Endothelial cell (in vitro differentiated cells): Measurements from ENCODE around the gene PTPRM. TPM values are rescaled to one million over a fixed set of nuclear protein-coding genes. Genes with fewer than 3 reads are reported as not detected.

Experiments
- DNase-seq: peaks from one replicate; pipeline ENCODE4 v3.0.0; 2021; ENCODE audit warnings: low spot score
- H3K27ac Mint-ChIP-seq: one replicate; pipeline ENCODE4 v1.8.0; 2021; ENCODE audit warnings: mixed read lengths, inconsistent platforms; ENCODE audit not compliant: unreplicated experiment
- H3K27me3 Mint-ChIP-seq: one replicate; pipeline ENCODE4 v1.8.0; 2021; ENCODE audit warnings: mild to moderate bottlenecking, moderate library complexity, mixed read lengths, inconsistent platforms; ENCODE audit not compliant: unreplicated experiment
- H3K36me3 Mint-ChIP-seq: one replicate; pipeline ENCODE4 v1.8.0; 2021; ENCODE audit warnings: mild to moderate bottlenecking, low read depth, mixed read lengths, inconsistent platforms; ENCODE audit not compliant: unreplicated experiment
- H3K4me1 Mint-ChIP-seq: one replicate; pipeline ENCODE4 v1.8.0; 2021; ENCODE audit warnings: mild to moderate bottlenecking, mixed read lengths, inconsistent platforms; ENCODE audit not compliant: unreplicated experiment
- H3K4me3 Mint-ChIP-seq: one replicate; pipeline ENCODE4 v1.8.0; 2021; ENCODE audit warnings: mild to moderate bottlenecking, mixed read lengths, inconsistent platforms; ENCODE audit not compliant: unreplicated experiment
- H3K9me3 Mint-ChIP-seq: one replicate; pipeline ENCODE4 v1.8.0; 2021; ENCODE audit warnings: mixed read lengths, inconsistent platforms; ENCODE audit not compliant: unreplicated experiment
- total RNA-seq: library from RNA; stranded (reverse); fragmentation: NEBNext Ultra II Directional; extraction: Animal tissue kit (Norgen Biotek cat#: 25700); gene quantifications from one replicate; pipeline ENCODE4 v1.2.1, GENCODE V29; 2021; ENCODE audit not compliant: unreplicated experiment
- TF ChIP-seq, protein P1 (sequence below): fragments of 200-600 bp; sonication (generic); IDR thresholded peaks from one replicate; pipeline ENCODE4 v1.5.0; 2021; ENCODE audit warnings: antibody characterized with exemption; ENCODE audit not compliant: unreplicated experiment

The PTPRM gene
- total RNA-seq, 1 donor from 2014 or later: 284 TPM

- DNase-seq: no peak
- peaks cover 16% of the 10 kb centered on the region for H3K36me3 Mint-ChIP-seq
- TF ChIP-seq, protein P1, sequence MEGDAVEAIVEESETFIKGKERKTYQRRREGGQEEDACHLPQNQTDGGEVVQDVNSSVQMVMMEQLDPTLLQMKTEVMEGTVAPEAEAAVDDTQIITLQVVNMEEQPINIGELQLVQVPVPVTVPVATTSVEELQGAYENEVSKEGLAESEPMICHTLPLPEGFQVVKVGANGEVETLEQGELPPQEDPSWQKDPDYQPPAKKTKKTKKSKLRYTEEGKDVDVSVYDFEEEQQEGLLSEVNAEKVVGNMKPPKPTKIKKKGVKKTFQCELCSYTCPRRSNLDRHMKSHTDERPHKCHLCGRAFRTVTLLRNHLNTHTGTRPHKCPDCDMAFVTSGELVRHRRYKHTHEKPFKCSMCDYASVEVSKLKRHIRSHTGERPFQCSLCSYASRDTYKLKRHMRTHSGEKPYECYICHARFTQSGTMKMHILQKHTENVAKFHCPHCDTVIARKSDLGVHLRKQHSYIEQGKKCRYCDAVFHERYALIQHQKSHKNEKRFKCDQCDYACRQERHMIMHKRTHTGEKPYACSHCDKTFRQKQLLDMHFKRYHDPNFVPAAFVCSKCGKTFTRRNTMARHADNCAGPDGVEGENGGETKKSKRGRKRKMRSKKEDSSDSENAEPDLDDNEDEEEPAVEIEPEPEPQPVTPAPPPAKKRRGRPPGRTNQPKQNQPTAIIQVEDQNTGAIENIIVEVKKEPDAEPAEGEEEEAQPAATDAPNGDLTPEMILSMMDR: no peak
- no peaks in the 10 kb centered on the region for H3K9me3 Mint-ChIP-seq
- no peak overlapping the region for H3K27ac Mint-ChIP-seq
- H3K4me1 Mint-ChIP-seq: peaks cover 5% of the 10 kb centered on the region
- no peak overlapping the region for H3K4me3 Mint-ChIP-seq
- H3K27me3 Mint-ChIP-seq: peaks cover 13% of the 10 kb centered on the region
Measured at GRCh38 chr18:8133032-8133431, 565.9 kb downstream of the PTPRM start.

GRCh38 chr18:8133888-8134287 is 566.8 kb downstream of the PTPRM start:
- TF ChIP-seq, protein P1: no peak
- no peak overlapping the region for H3K27ac Mint-ChIP-seq
- H3K27me3 Mint-ChIP-seq: peaks cover 18% of the 10 kb centered on the region
- H3K4me1 Mint-ChIP-seq: peaks cover 13% of the 10 kb centered on the region
- no peak overlapping the region for H3K4me3 Mint-ChIP-seq
- no peaks in the 10 kb centered on the region for H3K9me3 Mint-ChIP-seq
- no peak for DNase-seq
- H3K36me3 Mint-ChIP-seq: peaks cover 24% of the 10 kb centered on the region

- peaks cover 30% of the 10 kb centered on the region for H3K36me3 Mint-ChIP-seq
Measured at GRCh38 chr18:8139127-8139527, 572.0 kb downstream of the PTPRM start.

GRCh38 chr18:8139891-8140406 is 572.8 kb downstream of the PTPRM start:
- no peaks in the 10 kb centered on the region for H3K9me3 Mint-ChIP-seq
- peak overlapping the region; percentile 32 for H3K27ac Mint-ChIP-seq
- peaks cover 21% of the 10 kb centered on the region for H3K27me3 Mint-ChIP-seq
- H3K4me1 Mint-ChIP-seq: peaks cover 35% of the 10 kb centered on the region
- peaks cover 37% of the 10 kb centered on the region for H3K36me3 Mint-ChIP-seq
- H3K4me3 Mint-ChIP-seq: no peak overlapping the region
- no peak for DNase-seq
- TF ChIP-seq, protein P1: no peak

More at GRCh38 chr18:8139127-8139527, 572.0 kb downstream of the PTPRM start:
- H3K4me1 Mint-ChIP-seq: peaks cover 40% of the 10 kb centered on the region
- DNase-seq: no peak
- TF ChIP-seq, protein P1: no peak
- H3K27me3 Mint-ChIP-seq: peaks cover 22% of the 10 kb centered on the region
- peak overlapping the region; percentile 59 for H3K4me3 Mint-ChIP-seq
- H3K27ac Mint-ChIP-seq: peak overlapping the region; percentile 37
- no peaks in the 10 kb centered on the region for H3K9me3 Mint-ChIP-seq

- Mint-ChIP-seq H3K4me1 (peaks cover 35% of the 10 kb centered on the region), H3K4me3 (no peak overlapping the region), H3K27me3 (peaks cover 21% of the 10 kb centered on the region), H3K27ac (no peak overlapping the region), H3K36me3 (peaks cover 47% of the 10 kb centered on the region), H3K9me3 (no peaks in the 10 kb centered on the region)
- TF ChIP-seq, protein P1: no peak
- no peak for DNase-seq
Measured at GRCh38 chr18:8140841-8141501, 573.9 kb downstream of the PTPRM start.
